Fibroblast of peridontal ligament (primary cell): Measurements from ENCODE around the gene TGFBRAP1.

Experiments used
- DNase-seq: peaks from one replicate; pipeline ENCODE4 v3.0.0-alpha.2; 2010; ENCODE audit errors: extremely low read depth

The TGFBRAP1 gene

DNA sequence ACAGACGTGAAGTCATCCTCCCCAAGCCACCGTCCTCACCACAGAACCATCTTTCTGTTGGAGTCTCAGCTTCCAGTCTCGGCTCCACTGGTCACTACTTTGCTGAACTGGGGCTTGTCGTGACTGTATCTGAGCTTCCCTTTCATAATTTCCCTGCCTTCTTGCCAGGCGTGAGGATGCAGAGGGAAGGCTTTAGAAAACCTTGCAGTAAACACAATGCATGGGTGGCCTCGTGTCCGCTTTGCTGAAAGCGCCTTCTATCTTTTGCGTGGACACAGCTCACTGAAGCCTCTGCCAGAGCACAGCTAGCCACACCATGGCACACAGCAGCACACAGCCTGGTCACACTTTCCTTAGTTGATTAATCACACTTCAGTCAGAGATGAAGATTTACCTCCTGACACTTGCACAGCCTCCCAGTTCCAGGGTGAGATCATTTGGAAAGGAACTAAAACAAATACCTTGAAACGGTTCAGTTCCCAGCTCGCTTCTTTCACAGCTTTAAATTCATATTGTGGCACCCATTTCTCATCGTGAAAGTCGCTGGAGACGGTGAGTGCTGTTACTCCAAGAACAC lies 90.8 kb downstream of the TGFBRAP1 start:
- no peak for DNase-seq

- DNase-seq, result no peak
Observed at GRCh38 chr2:105237045-105237765, 92.3 kb downstream of the TGFBRAP1 start.

DNA sequence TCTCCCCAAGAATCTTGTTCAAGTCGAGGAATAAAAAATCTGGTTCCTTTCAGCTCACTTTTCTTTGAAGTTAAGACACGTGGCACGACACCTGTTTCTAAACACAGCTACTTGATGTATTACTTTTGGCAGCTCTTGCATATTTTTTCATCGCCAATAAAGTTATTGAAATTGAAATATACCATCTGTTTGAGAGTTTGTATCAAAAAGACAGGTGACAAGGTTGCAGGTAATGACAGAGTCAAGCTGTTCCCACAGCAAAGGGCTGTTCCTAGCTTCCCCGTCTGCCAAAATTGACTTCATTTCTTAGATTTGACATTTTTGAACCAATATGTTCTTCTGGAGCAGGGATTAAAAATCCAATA lies 93.5 kb downstream of the TGFBRAP1 start:
- no peak for DNase-seq

GRCh38 chr2:105235388-105236059 lies 94.0 kb downstream of the TGFBRAP1 start:
- peak; percentile 82 for DNase-seq

GRCh38 chr2:105231232-105231619 lies 98.3 kb downstream of the TGFBRAP1 start:
- DNase-seq, result no peak

DNA sequence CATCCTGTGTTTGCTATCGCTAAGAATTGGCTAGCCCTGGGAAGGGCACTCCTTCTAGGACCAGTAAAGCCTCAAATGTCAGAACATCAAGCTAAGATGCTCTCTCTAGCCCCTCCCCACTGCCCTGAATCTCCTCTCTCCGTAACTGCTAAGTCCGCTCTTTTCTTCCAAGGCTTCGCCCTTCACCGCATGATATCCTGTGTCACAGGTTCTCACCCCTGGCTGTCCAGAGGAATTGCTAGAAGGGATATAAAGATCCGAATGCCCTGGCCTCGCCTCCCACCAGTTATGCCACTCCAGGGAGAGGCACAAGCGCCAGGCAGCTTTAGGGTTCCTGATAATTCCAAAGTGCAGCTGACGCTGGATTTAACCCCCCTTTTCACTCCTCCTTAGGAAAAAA lies 105.1 kb downstream of the TGFBRAP1 start:
- no peak for DNase-seq

DNA sequence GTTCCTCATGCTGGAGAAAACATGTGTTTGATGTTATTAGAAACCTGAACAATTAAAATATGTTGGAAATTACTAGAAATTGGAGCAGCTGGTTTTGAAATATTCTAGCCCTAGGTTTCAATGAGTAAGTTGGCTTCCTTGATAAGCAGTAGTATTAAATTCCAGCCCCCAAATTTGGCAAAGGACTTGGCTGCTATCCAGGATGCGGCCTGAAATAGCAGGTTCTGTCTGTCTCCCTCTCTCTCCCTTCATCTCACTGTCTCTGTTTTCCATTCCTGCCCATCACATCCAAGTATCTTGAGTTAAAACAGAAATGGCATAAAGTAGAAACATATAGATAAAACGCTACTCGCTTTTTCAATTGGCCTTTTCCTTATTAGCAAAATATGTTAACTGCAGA lies 108.9 kb downstream of the TGFBRAP1 start:
- DNase-seq, result no peak

DNA sequence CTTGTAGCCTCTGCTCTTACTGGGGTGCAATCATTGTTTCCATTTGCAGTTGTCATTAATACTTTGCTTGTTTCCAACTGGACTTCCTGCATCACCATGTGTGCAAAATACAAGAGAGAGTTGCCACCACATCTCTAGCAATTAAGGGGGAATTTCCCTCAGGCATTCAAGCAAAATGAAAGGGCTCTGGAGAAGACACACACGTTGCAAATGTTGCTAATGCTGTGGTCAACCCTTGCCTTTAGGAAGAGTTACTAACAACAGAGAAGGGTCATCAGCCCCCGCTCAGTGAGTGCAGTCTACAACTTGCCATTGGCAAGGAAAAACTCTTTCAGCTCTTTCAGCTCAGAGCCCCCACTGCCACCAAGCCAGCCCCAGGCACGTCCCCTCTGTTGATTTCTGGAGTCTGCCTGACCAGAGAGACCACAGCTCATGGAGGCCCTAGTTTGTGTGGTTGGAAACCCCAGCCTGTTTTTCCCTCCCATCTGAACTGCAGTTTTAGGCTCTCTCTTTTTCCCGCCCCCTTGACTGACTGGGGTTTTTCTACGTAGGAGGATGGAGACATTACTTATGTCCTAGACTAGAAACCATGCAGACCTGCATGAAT lies 113.8 kb downstream of the TGFBRAP1 start:
- DNase-seq, result no peak
